Activated CD8-positive, alpha-beta memory T cell treated with anti-CD3 and anti-CD28 coated beads, Interleukin-2, amount 50 U/mL, for 1 hour (primary cell): ENCODE data around the gene KIF22.
"Not testable (repeated sequence)": the region's sequence is repeated elsewhere in the genome, so short reads cannot be mapped to it uniquely, and the experiment has no call there.

Experiments used
- DNase-seq: peaks from one replicate; pipeline ENCODE4 v3.0.0-alpha.2; 2020; ENCODE audit errors: extremely low read depth

KIF22 gene

GRCh38 chr16:29815032-29815721, 24.6 kb downstream of the KIF22 start:
- DNase-seq: no peak

GRCh38 chr16:29815793-29816693, 25.5 kb downstream of the KIF22 start, which contains the start of gene PAGR1:
TSS of gene PAGR1 (plus strand) at chr16:29816152. CDS start at chr16:29816526, 374 bp downstream.
- peak; percentile 94 for DNase-seq

GRCh38 chr16:29816694-29817441, 26.3 kb downstream of the KIF22 start:
- no peak for DNase-seq

- DNase-seq: no peak
These were observed 27.5 kb downstream of the KIF22 start for GRCh38 chr16:29818082-29818481.

- DNase-seq: no peak
These were observed 29.0 kb downstream of the KIF22 start for GRCh38 chr16:29819506-29819905.

GRCh38 chr16:29820271-29820701, 29.7 kb downstream of the KIF22 start, which contains the start of gene MVP:
TSS of gene MVP (plus strand) at chr16:29820462. CDS start at chr16:29830550, 10,088 bp downstream.
- no peak for DNase-seq

- no peak for DNase-seq
These were observed 30.4 kb downstream of the KIF22 start for GRCh38 chr16:29820730-29821642.

GRCh38 chr16:29821643-29822115, 31.1 kb downstream of the KIF22 start:
- DNase-seq: no peak

- DNase-seq: no peak
These were observed 34.1 kb downstream of the KIF22 start for GRCh38 chr16:29824589-29825144.

GRCh38 chr16:29825145-29826044, 34.8 kb downstream of the KIF22 start:
- DNase-seq: no peak

- DNase-seq: no peak
These were observed 35.8 kb downstream of the KIF22 start for GRCh38 chr16:29826342-29826695.

GRCh38 chr16:29830774-29831173, 40.2 kb downstream of the KIF22 start:
- DNase-seq: no peak

GRCh38 chr16:29831490-29831889, 40.9 kb downstream of the KIF22 start:
- DNase-seq: no peak

- not testable (repeated sequence) for DNase-seq
These were observed 42.7 kb downstream of the KIF22 start for GRCh38 chr16:29833219-29833618.

- DNase-seq: no peak
These were observed 43.5 kb downstream of the KIF22 start for GRCh38 chr16:29834079-29834478.

GRCh38 chr16:29835926-29836325, 45.4 kb downstream of the KIF22 start:
- no peak for DNase-seq

- no peak for DNase-seq
These were observed 46.1 kb downstream of the KIF22 start for GRCh38 chr16:29836623-29837022.

- no peak for DNase-seq
These were observed 47.3 kb downstream of the KIF22 start for GRCh38 chr16:29837841-29838240.

GRCh38 chr16:29839822-29840221, 49.3 kb downstream of the KIF22 start:
- no peak for DNase-seq
